CD8-positive, alpha-beta memory T cell (primary cell): Measurements from ENCODE around the gene ZNF774. TPM values are rescaled to one million over a fixed set of nuclear protein-coding genes. Genes with fewer than 3 reads are reported as not detected.

Source experiments
- CTCF ChIA-PET: fragments of 350-600 bp; sonication (Branson Sonifier 250); formaldehyde crosslinking; loops from one replicate; lab custom pipeline; 2021; ENCODE audit warnings: antibody characterized with exemption; lab: Charles Lee
- POLR2A ChIA-PET: fragments of 350-600 bp; sonication (Branson Sonifier 250); formaldehyde crosslinking; loops from one replicate; lab custom pipeline; 2021; ENCODE audit warnings: antibody characterized with exemption; lab: Charles Lee
- DNase-seq, 5 donors: peaks; one replicate each; pipeline versions ENCODE4 v3.0.0 to v3.0.0-alpha.2; 2020 to 2022; ENCODE audit warnings: mixed read lengths in 1 of 5
- H3K27ac ChIP-seq: one replicate; pipeline ENCODE4 v1.7.0; 2013; ENCODE audit warnings: low read depth, mild to moderate bottlenecking, low read length, moderate library complexity
- H3K27me3 ChIP-seq: 2 replicates; pipeline ENCODE4 v1.7.0; 2013; ENCODE audit warnings: low read length, mild to moderate bottlenecking; ENCODE audit not compliant: insufficient read depth, poor library complexity, severe bottlenecking
- H3K36me3 ChIP-seq: 2 replicates; pipeline ENCODE4 v1.7.0; 2013; ENCODE audit warnings: mild to moderate bottlenecking, low read length, moderate library complexity; ENCODE audit not compliant: insufficient read depth
- H3K4me1 ChIP-seq: 2 replicates; pipeline ENCODE4 v1.7.0; 2013; ENCODE audit warnings: mild to moderate bottlenecking, low read length, moderate library complexity; ENCODE audit not compliant: insufficient read depth
- H3K4me3 ChIP-seq: 2 replicates; pipeline ENCODE4 v1.7.0; 2013; ENCODE audit warnings: mild to moderate bottlenecking, low read length
- H3K9me3 ChIP-seq: 2 replicates; pipeline ENCODE4 v1.7.0; 2013; ENCODE audit warnings: mild to moderate bottlenecking, low read length
- H3K27ac Mint-ChIP-seq, 8 donors: one replicate each; pipeline ENCODE4 v1.8.0; 2020 to 2021; ENCODE audit warnings: mixed read lengths in 8 of 8, mild to moderate bottlenecking in 6 of 8, inconsistent platforms in 3 of 8, moderate library complexity in 3 of 8
- H3K27me3 Mint-ChIP-seq, 2 donors: one replicate each; pipeline ENCODE4 v1.8.0; 2020 to 2021; ENCODE audit warnings: mixed read lengths in 2 of 2, mild to moderate bottlenecking in 1 of 2, moderate library complexity in 1 of 2
- H3K36me3 Mint-ChIP-seq, 3 donors: one replicate each; pipeline ENCODE4 v1.8.0; 2020 to 2021; ENCODE audit warnings: mixed read lengths in 3 of 3, inconsistent platforms in 1 of 3, mild to moderate bottlenecking in 1 of 3
- H3K4me1 Mint-ChIP-seq, 3 donors: one replicate each; pipeline ENCODE4 v1.8.0; 2020 to 2021; ENCODE audit warnings: mixed read lengths in 3 of 3, inconsistent platforms in 1 of 3, mild to moderate bottlenecking in 1 of 3
- H3K4me3 Mint-ChIP-seq, 7 donors: one replicate each; pipeline ENCODE4 v1.8.0; 2020 to 2021; ENCODE audit warnings: mixed read lengths in 7 of 7, mild to moderate bottlenecking in 6 of 7, moderate library complexity in 4 of 7, inconsistent platforms in 2 of 7
- H3K9me3 Mint-ChIP-seq, 5 donors: one replicate each; pipeline ENCODE4 v1.8.0; 2020 to 2022; ENCODE audit warnings: mixed read lengths in 5 of 5, mild to moderate bottlenecking in 3 of 5, moderate library complexity in 2 of 5, inconsistent platforms in 1 of 5
- polyA plus RNA-seq: library from polyadenylated mRNA; unstranded; fragments of 300-500 nt; fragmentation: Illumina TruSeq; gene quantifications from one replicate; pipeline ENCODE4 v1.2.3, GENCODE V29; 2021
- total RNA-seq, 2 experiments: library from RNA; stranded (reverse); gene quantifications; one replicate each; pipeline ENCODE4 v1.2.3, GENCODE V29; 2021

ZNF774 gene
- total and polyA plus RNA-seq, 3 experiments from 2014 or later, result 0.50 to 0.64 TPM; not detected in 1

DNA sequence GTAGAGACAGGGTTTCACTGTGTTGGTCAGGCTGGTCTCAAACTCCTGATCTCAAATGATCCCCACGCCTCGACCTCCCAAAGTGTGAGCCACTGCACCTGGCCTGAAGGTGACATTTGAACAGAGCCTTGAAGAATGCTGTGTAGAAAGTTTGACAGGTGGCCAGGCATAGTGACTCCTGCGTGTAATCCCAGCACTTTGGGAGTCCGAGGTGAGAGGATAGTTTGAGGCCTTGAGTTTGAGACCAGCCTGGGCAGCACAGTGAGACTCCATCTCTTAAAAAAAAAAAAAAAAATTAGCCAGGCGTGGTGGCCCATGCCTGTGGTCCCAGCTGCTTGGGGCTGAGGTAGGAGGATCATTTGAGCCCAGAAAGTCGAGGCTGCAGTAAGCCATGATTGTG lies 37.4 kb downstream of the ZNF774 start:
- H3K36me3 Mint-ChIP-seq, result peaks cover 8 to 46% (median 23%) of the 10 kb centered on the region in 3 donors
- H3K27ac Mint-ChIP-seq, result peak overlapping the region; percentile 44 to 97 (median 90)

DNA sequence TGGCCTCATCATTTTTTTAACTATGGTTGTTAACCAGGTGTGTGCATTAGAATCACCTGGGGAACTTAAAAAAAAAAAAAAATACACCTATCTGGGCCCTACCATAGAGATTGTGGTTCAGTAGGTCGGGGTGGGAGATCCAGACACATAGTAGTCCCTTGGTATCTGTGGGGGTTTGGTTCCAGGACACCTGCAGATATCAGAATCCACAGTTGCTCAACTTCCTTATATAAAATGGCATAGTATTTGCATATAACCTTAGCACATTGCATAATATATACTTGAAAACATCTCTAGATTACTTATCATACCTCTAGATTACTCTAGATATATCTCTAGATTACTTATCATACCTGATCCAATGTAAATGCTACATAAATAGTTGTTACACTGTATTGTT lies 41.0 kb downstream of the ZNF774 start:
- peaks cover 54% of the 10 kb centered on the region for H3K4me1 ChIP-seq
- no peaks in the 10 kb centered on the region for H3K9me3 Mint-ChIP-seq
- peak overlapping the region in 4 of 7 donors; percentile 9 to 64 (median 27) for H3K4me3 Mint-ChIP-seq
- peaks cover 7% of the 10 kb centered on the region for H3K36me3 ChIP-seq
- ChIA-PET POLR2A (no interaction called here), CTCF (interaction anchor here (0.9 to 1.7 kb wide), 2 partner anchors 15 to 39 kb away, joined by 4 to 5 read pairs; no protein-coding TSS in a partner anchor)
- peaks cover 68 to 85% (median 82%) of the 10 kb centered on the region in 3 donors for H3K4me1 Mint-ChIP-seq
- H3K36me3 Mint-ChIP-seq, result peaks cover 9 to 57% (median 24%) of the 10 kb centered on the region in 3 donors
- H3K27me3 ChIP-seq, result no peaks in the 10 kb centered on the region
- no peak overlapping the region for H3K4me3 ChIP-seq
- H3K27ac Mint-ChIP-seq, result peak overlapping the region in 5 of 8 donors; percentile 14 to 74 (median 19)
- DNase-seq, result no peak
- H3K27ac ChIP-seq, result no peak overlapping the region
- no peaks in the 10 kb centered on the region for H3K27me3 Mint-ChIP-seq
- H3K9me3 ChIP-seq, result no peaks in the 10 kb centered on the region

More for the DNA sequence above, 37.4 kb downstream of the ZNF774 start:
- Histone ChIP-seq H3K9me3 (no peaks in the 10 kb centered on the region), H3K4me3 (peak overlapping the region; percentile 87), H3K4me1 (peaks cover 54% of the 10 kb centered on the region), H3K27ac (no peak overlapping the region), H3K36me3 (peaks cover 7% of the 10 kb centered on the region), H3K27me3 (no peaks in the 10 kb centered on the region)
- peaks cover 59 to 75% (median 66%) of the 10 kb centered on the region in 3 donors for H3K4me1 Mint-ChIP-seq
- peak overlapping the region; percentile 82 to 95 (median 88) for H3K4me3 Mint-ChIP-seq
- CTCF ChIA-PET, result interaction anchor here (0.6 to 2.2 kb wide), 3 partner anchors 12 to 211 kb away, joined by 3 to 22 read pairs (median 4); no protein-coding TSS in a partner anchor
- no peaks in the 10 kb centered on the region for H3K27me3 Mint-ChIP-seq
- H3K9me3 Mint-ChIP-seq, result no peaks in the 10 kb centered on the region
- POLR2A ChIA-PET, result interaction anchor here (2.2 to 2.5 kb wide), 2 partner anchors 11 to 141 kb away, joined by 7 to 46 read pairs; no protein-coding TSS in a partner anchor
- no peak for DNase-seq

DNA sequence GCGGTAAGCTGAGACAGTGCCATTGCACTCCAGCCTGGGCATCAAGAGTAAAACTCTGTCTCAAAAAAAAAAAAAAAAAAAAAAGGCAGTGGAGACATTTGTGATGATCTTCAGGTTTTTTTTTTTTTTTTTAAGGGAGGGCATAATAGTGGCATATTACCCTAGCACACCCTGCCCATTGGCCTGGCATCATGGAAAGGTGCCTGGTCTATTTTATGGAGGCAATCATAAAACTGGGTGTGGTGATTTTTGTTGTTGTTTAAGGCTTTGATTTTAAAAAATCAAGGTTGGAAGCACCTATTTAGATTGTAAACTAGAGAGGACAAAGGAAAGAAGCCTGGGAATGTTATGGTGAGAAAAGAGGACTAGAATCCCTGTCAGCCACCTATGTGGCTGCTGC lies 42.0 kb downstream of the ZNF774 start:
- H3K36me3 ChIP-seq, result peaks cover 7% of the 10 kb centered on the region
- H3K4me3 Mint-ChIP-seq, result peak overlapping the region in 5 of 7 donors; percentile 15 to 76 (median 24)
- H3K36me3 Mint-ChIP-seq, result peaks cover 9 to 52% (median 24%) of the 10 kb centered on the region in 3 donors
- peaks cover 68 to 90% (median 88%) of the 10 kb centered on the region in 3 donors for H3K4me1 Mint-ChIP-seq
- no peaks in the 10 kb centered on the region for H3K27me3 Mint-ChIP-seq
- peaks cover 53% of the 10 kb centered on the region for H3K4me1 ChIP-seq
- H3K27ac ChIP-seq, result no peak overlapping the region
- H3K27ac Mint-ChIP-seq, result peak overlapping the region in 7 of 8 donors; percentile 12 to 82 (median 44)
- POLR2A ChIA-PET, result no interaction called here
- no peak overlapping the region for H3K4me3 ChIP-seq
- DNase-seq, result no peak
- H3K9me3 Mint-ChIP-seq, result no peaks in the 10 kb centered on the region
- H3K27me3 ChIP-seq, result no peaks in the 10 kb centered on the region
- H3K9me3 ChIP-seq, result no peaks in the 10 kb centered on the region
- CTCF ChIA-PET, result interaction anchor here (0.9 kb wide), 1 partner anchor 40 kb away, joined by 4 read pairs; no protein-coding TSS in a partner anchor

DNA sequence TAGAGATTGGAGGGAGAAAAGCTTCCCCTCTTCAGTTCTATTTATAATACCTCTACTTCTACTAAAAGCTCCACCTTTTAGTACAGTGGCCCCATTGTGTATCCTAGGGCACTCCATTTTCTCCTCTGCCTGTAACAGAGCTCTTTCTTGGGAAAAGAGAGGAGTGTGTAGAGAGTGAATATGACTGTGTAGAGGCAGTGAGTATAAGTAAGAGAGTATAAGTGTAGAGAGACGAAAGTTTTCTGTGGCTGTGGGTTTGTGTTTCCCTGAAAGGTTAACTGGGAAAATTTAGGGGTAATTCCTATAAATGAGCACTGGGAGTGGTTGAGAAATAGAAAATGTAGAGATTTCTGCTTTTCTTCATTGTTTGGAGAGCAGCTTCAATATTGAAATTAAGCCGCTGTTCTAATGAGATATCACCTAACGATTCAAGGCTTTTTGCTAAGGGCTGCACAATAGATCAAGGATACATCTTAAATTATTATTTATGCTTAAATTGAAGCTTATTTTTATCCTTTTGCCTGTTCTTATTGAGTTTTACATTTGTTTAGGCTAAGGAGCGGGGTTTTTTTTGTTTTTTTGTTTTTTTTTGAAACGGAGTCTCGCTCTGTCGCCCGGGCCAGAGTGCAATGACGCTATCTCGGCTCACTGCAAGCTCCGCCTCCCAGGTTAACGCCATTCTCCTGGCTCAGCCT lies 42.8 kb downstream of the ZNF774 start:
- no peaks in the 10 kb centered on the region for H3K27me3 Mint-ChIP-seq
- H3K4me1 ChIP-seq, result peaks cover 53% of the 10 kb centered on the region
- peaks cover 9 to 49% (median 21%) of the 10 kb centered on the region in 3 donors for H3K36me3 Mint-ChIP-seq
- no peak overlapping the region for H3K27ac ChIP-seq
- no peaks in the 10 kb centered on the region for H3K9me3 ChIP-seq
- peak overlapping the region; percentile 12 to 88 (median 68) for H3K27ac Mint-ChIP-seq
- H3K4me3 Mint-ChIP-seq, result peak overlapping the region in 5 of 7 donors; percentile 15 to 81 (median 29)
- H3K36me3 ChIP-seq, result peaks cover 7% of the 10 kb centered on the region
- no peak for DNase-seq
- no peaks in the 10 kb centered on the region for H3K9me3 Mint-ChIP-seq
- POLR2A ChIA-PET, result interaction anchor here (0.6 kb wide), 1 partner anchor 625 kb away, joined by 3 read pairs; no protein-coding TSS in a partner anchor
- H3K27me3 ChIP-seq, result no peaks in the 10 kb centered on the region
- no peak overlapping the region for H3K4me3 ChIP-seq
- CTCF ChIA-PET, result no interaction called here
- peaks cover 68 to 91% (median 90%) of the 10 kb centered on the region in 3 donors for H3K4me1 Mint-ChIP-seq

DNA sequence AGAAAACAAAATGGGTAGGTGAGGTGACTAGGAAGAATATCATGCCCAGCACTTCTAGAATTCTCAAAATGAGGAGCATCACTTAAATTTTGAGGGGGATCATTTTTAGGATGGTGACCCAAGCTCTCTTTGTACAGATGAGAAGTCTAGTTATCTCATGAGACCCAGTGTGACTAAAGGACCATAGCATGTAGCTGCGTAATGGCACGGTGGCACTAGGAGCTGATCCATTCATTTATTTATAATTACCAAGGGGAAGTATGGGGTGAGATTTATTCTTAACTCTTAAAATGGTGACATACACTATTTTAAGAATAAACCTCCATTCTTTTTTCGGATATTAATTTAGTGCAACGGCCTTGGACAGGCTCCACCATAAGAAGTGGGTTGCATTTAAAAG lies 44.2 kb downstream of the ZNF774 start:
- H3K4me3 ChIP-seq, result no peak overlapping the region
- POLR2A ChIA-PET, result interaction anchor here (0.9 kb wide), 1 partner anchor 8 kb away, joined by 3 read pairs; the partner anchor contains the start of gene IQGAP1
- Mint-ChIP-seq H3K36me3 (peaks cover 4 to 37% (median 16%) of the 10 kb centered on the region in 3 donors), H3K27me3 (no peaks in the 10 kb centered on the region), H3K9me3 (no peaks in the 10 kb centered on the region), H3K4me1 (peaks cover 68 to 91% (median 90%) of the 10 kb centered on the region in 3 donors), H3K27ac (peak overlapping the region in 6 of 8 donors; percentile 0 to 85 (median 30)), H3K4me3 (peak overlapping the region in 3 of 7 donors; percentile 3 to 55 (median 29))
- peaks cover 4% of the 10 kb centered on the region for H3K36me3 ChIP-seq
- no peaks in the 10 kb centered on the region for H3K9me3 ChIP-seq
- no peak overlapping the region for H3K27ac ChIP-seq
- DNase-seq, result no peak
- CTCF ChIA-PET, result interaction anchor here (1.1 kb wide), 1 partner anchor 9 kb away, joined by 4 read pairs; the partner anchor contains the start of gene IQGAP1
- H3K27me3 ChIP-seq, result no peaks in the 10 kb centered on the region
- H3K4me1 ChIP-seq, result peaks cover 53% of the 10 kb centered on the region

DNA sequence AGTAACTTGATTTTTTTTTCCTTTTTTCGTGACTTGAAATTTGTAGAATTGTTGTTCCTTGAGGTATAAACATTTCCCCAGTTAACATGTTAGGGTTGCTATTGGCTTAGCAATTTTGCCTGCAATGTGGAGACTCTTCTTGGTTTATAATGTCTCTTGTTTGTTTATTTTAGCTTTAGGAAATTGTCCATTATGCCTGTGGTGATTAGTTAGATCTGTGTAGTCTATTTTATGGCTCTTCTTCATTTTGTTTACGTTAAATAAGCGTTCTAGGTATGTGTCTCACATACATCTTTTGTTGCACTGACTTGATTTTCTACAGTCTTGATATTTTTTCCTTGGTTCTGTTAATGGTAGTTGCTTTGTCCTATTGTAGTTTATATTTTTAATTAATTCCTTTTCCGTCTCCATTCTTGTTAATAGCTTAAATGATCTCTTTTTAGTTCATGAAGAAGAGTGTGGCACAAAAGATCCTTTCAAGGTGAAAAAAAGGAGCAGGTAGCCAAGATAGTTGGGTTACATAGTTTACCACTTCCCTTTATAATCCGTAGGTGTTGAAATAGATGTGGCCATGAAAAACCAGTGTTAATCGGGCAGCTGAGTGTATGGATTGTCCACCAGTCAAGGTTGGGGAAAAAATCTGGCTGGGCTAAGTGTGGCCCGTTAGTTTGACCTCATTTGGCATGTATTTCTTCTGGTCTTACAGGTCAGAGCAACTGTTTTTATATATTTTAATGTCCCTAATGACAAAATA lies 48.1 kb downstream of the ZNF774 start:
- ChIA-PET POLR2A (interaction anchor here (0.7 to 3.6 kb wide), 2 partner anchors 12 to 151 kb away, joined by 3 to 46 read pairs; partner anchors contain the start of genes IQGAP1 and TTLL13), CTCF (interaction anchor here (0.7 to 3.7 kb wide), 3 partner anchors 8 to 80 kb away, joined by 3 to 11 read pairs (median 4); partner anchors contain the start of gene IQGAP1)
- peak overlapping the region; percentile 40 to 93 (median 79) for H3K4me3 Mint-ChIP-seq
- peaks cover 60 to 89% (median 83%) of the 10 kb centered on the region in 3 donors for H3K4me1 Mint-ChIP-seq
- Histone ChIP-seq H3K36me3 (no peaks in the 10 kb centered on the region), H3K4me1 (peaks cover 46% of the 10 kb centered on the region), H3K9me3 (no peaks in the 10 kb centered on the region), H3K4me3 (peak overlapping the region; percentile 23), H3K27me3 (no peaks in the 10 kb centered on the region), H3K27ac (peak overlapping the region; percentile 91)
- H3K9me3 Mint-ChIP-seq, result no peaks in the 10 kb centered on the region
- DNase-seq, result peak in 1 of 5 donors; percentile 49
- H3K27me3 Mint-ChIP-seq, result no peaks in the 10 kb centered on the region
- peaks cover 0 to 16% (median 2%) of the 10 kb centered on the region in 3 donors for H3K36me3 Mint-ChIP-seq
- peak overlapping the region; percentile 96 to 100 (median 99) for H3K27ac Mint-ChIP-seq

DNA sequence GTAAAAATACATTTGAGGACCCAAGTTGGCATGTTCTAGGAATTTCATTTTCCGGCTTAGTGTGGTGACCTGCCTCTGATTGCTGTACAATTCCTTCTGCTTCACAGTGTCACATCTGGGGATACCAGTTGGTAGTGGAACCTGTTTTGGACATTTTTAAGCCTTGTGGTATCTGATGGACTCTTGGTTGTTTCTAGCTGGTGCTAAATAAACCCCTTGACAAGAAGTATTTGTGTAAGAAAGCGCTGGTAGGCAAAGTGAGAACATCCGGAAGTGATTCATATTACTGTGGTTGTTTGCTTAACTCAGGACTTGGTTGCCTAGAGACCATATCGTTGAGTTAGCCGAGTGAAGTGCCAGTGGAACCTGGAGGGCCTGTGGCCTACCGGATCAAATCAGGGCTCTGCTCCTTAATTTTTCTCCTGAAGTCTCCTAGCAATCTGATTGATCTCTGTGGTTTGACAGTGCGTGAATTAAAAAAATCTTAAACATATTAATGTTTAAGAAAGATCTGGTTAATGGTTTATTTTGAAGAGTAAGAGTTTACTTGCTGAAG lies 48.8 kb downstream of the ZNF774 start:
- Mint-ChIP-seq H3K4me3 (peak overlapping the region; percentile 40 to 93 (median 79)), H3K27ac (peak overlapping the region; percentile 96 to 100 (median 99)), H3K36me3 (peaks cover 0 to 13% (median 0%) of the 10 kb centered on the region in 3 donors), H3K27me3 (no peaks in the 10 kb centered on the region), H3K4me1 (peaks cover 59 to 88% (median 83%) of the 10 kb centered on the region in 3 donors), H3K9me3 (no peaks in the 10 kb centered on the region)
- CTCF ChIA-PET, result interaction anchor here (0.7 to 3.7 kb wide), 3 partner anchors 9 to 81 kb away, joined by 3 to 11 read pairs (median 4); partner anchors contain the start of gene IQGAP1
- Histone ChIP-seq H3K4me3 (peak overlapping the region; percentile 23), H3K36me3 (no peaks in the 10 kb centered on the region), H3K27ac (peak overlapping the region; percentile 91), H3K27me3 (no peaks in the 10 kb centered on the region), H3K9me3 (no peaks in the 10 kb centered on the region), H3K4me1 (peaks cover 48% of the 10 kb centered on the region)
- POLR2A ChIA-PET, result interaction anchor here (0.7 to 3.6 kb wide), 2 partner anchors 12 to 152 kb away, joined by 3 to 46 read pairs; partner anchors contain the start of genes IQGAP1 and TTLL13
- peak; percentile 48 to 85 (median 84) for DNase-seq
